Suppressor macrophage treated with lipopolysaccharide for 4 hours (primary cell): ENCODE measurements around the gene KLHL41.
"Not testable (repeated sequence)": the region's sequence is repeated elsewhere in the genome, so short reads cannot be mapped to it uniquely, and the experiment has no call there.

Source experiments
- DNase-seq: peaks from one replicate; pipeline ENCODE4 v3.0.0-alpha.2; 2020

KLHL41 gene

DNA sequence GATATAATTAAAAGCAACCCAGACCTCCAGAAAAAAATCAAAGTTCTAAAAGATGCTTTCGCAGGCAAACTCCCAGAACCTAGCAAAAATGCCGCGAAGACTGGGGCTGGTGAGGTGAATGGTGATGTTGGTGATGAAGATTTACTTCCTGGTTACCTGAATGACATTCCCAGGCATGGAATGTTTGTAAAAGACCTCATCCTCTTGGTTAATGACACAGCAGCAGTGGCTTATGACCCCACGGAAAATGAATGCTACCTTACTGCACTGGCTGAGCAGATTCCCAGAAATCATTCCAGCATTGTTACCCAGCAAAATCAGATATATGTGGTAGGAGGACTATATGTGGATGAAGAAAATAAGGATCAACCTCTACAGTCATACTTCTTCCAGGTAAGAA, 994 bp downstream of the KLHL41 start:
- DNase-seq = no peak

DNA sequence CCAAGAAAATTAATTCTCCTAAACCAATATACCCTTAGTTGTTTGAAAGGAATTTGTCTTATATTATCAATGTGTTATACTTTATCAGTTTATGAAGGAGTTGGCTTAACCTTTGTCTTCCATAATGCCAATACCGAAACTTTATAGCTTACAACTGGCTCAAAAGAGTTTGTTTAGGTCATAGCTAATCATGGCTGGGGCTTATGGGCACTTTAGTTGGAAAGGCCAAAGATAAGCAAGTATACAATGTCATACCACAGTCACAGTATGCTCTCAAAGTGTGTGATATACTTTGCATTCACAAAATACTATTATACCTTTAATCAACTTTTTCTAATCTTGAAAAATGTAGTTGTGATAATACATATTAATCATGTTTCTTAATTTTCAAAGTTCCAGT, 2.3 kb downstream of the KLHL41 start:
- no peak for DNase-seq

DNA sequence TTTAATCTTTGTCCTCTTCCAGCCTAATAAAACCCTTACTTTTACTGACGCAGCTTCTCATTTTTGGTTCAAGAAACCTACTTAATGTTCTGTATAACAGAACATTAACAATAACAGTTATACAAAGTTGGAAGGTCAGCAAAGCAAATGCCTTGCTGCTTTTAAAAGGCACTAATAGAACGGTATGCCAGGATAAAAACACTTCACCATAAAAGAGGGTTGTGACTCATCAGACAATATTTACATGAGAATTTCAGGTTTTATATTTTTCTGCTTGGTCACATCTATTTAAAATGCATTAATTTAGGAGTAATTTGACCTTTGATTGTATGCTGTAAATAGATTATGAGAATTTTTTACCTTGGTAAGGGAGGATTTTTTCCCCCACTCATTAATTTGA, 3.0 kb downstream of the KLHL41 start:
- no peak for DNase-seq

DNA sequence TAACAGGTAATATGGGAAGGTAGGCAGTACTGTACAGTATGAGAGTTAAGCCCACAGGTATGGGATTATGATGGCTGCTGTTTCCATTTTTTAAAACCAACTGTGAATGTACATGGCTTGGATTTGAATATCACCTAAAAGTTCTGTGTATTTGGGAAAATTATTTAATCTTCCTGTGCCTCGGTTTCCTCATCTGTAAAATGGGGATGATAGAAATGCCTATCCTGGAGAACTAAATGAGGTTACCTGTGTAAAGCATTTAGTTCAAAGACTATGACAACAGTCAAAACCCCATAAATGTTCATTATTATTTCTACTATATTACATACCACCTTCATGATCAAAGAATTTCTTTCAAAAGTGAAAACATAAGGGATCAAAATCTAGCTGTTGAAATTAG, 3.6 kb downstream of the KLHL41 start:
- no peak for DNase-seq

DNA sequence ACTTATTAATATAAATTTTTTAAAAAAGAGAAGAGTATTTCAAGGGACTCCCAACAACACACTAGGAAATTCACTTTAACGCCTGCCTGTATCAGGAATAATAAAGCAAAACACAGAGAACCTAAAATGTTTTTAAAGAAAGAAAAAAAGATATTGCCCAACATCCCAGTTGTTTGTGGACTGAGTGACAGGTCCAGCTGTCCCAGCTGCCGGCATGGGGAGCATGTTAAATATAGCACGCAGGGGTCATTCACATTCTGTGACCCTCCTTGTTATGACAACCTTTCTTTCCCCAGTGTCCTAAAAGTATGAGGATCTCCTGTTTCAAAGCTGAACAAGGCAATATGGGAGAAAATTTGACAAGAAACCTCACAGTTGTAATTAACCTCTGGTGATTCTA, 4.4 kb downstream of the KLHL41 start:
- DNase-seq = no peak

DNA sequence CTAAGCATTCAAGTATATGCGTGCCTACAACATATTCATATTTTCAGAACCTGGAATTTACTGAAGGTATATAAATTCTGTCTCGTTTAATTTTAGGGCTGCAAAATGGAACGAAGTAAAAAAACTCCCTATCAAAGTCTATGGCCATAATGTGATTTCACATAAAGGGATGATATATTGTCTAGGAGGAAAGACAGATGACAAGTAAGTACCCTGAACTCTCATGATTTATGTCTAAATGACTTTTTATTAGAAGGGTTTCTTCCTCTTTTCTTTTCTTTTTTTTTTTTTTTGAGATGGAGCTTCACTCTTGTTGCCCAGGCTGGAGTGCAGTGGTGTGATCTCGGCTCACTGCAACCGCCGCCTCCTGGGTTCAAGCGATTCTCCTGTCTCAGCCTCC, 5.3 kb downstream of the KLHL41 start:
- DNase-seq = not testable (repeated sequence)

DNA sequence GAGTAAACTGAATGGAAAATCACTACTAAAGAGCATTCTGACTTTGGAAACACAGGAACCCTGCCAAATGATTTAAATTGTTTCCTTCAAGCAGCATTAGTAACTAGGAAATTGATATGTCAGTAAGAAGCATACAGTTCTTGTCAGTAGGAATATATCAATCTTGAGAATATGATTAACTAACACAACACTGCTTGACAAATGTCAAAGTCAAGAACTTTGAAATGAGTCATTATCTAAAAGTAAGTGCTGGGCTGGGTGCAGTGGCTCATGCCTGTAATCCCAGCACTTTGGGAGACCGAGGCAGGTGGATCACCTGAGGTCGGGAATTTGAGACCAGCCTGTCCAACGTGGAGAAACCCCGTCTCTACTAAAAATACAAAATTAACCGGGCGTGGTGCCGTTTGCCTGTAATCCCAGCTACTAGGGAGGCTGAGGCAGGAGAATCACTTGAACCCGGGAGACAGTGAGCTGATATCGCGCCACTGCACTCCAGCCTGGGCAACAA, 7.0 kb downstream of the KLHL41 start:
- not testable (repeated sequence) for DNase-seq

DNA sequence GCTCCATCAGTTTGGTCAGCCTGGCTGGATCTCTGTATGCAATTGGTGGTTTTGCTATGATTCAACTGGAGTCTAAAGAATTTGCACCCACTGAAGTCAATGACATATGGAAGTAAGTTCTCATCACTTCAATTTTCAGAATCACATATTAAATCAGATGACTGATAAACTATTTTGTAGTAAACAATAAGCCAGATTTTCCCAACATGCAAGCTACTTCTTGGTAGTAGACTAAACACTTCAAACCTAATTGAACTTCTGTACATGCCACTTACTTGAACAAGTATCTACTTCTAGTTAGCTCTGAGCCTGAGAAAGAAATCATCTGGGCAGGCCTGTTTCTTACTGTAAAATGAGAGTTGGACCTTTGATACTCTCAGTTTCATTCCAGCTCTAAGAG, 11.4 kb downstream of the KLHL41 start:
- no peak for DNase-seq

DNA sequence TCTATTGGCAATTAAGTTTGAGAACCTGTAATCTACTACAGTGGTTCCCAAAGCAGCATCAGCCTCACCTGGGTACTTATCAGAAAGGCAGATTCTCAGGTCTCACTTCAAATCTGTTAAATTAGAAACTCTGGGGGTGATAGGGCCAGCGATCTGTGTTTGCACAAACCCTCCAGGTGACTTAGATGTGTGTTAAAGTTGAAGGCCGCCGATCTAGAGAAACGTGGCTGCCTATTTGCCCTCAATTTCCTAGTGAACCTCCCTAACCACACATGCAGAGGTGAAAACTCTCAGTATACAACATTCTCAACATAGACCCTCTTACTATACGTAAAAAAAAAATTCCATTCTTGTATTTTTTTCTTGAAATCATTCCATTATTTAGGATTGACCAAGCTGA, 14.2 kb downstream of the KLHL41 start:
- DNase-seq = no peak

DNA sequence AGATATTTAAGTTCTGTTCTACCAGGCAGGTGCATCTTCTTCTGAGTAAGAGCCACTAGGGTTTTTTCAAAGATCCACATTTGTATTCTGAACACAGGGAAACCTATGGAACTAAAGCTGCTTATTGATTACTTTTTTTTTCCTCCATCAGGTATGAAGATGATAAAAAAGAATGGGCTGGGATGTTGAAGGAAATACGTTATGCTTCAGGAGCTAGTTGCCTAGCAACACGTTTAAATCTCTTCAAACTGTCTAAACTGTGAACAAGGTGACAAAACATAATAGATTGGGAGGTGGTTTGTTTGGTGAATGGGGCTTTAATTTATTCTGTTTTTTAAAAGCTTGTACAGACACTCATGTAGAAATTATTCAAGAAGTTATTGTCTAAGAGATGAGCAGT, 15.9 kb downstream of the KLHL41 start:
- no peak for DNase-seq

DNA sequence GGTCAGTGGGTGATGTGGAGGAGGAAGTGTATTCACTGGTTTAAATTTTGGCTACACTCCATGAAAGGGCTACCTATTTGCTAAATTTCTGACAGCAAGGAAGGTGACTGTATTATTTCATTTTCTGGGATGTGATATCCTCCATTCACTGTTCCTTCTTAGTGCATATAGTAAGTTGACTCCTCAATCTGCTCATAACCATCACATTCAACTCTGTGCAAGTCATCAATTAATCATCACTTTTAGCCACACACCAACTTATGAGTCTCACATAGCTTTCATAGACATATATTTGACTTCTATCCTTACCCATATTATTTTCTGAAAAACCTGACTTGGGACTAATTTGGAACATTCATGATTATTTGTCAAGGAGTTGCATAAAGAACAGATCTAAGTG, 16.9 kb downstream of the KLHL41 start:
- no peak for DNase-seq

DNA sequence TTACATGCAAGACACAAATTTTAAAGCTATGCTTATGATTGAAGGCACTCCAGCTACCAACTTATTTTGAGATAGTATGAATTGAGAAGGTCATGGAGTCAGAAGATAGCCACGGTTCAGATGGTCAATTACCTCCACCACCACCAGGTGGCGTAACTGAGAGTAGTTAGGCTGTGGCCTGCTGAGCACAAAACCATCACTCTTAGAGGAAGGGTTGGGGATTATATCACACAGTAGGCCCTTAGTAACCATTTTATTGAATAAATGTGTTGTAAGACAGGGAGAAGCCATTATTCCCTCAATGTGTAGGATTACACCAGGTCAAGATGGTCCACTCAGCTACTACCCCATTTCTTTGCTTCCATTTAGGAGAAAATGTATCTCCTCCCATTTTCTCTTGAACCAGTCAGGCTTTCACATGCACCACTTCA, 18.8 kb downstream of the KLHL41 start:
- peak; percentile 79 for DNase-seq

DNA sequence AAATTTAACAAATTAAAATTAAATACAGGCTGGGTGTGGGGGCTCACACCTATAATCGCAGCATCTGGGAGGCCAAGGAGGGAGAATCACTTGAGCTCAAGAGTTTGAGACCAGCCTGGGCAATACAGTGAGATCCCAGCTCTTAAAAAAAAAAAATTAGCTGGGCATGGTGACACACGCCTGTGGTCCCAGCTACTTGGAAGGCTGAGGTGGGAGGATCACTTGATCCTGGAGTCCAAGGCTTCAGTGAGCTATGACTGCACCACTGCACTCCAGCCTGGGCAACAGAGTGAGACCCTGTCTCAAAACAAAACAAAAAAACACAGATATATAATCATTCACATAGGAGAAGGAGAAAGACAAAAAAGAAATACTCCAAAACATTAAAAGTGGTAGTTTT, 30.0 kb downstream of the KLHL41 start:
- DNase-seq = not testable (repeated sequence)

DNA sequence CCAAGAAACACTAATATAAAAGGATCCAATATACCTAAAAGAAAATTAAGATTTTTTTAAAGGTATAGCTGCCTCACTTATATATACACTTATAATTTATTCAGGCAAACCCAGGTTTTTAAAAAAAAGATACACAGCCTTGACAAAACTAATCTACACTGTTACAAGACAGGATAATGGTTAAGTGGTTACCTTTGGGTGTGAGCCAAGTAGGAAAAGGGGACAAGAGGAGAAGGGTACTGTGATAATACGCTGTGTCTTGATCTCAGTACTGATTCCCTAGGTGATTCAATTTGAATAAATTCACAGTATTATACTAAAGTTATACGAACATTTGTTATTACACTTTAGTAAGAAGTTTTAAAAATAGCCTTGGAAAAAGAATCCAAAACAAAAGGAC, 30.6 kb downstream of the KLHL41 start:
- DNase-seq = no peak

DNA sequence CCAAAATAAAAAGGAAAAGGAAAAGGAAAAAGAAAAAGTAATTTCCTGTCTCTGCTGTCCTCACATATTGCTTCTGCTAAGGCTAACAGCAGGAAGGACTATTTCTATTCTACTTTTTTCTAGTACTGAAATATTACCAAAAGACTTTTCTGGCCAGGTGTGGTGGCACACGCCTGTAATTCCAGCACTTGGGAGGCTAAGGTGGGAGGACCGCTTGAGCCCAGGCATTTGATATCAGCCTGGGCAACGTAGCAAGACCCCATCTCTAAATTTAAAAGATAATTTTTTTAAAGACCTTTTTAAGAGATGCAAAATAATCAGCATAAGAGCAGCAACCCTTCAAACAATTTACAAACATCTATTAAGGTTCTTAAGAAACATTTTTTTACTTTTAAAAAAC, 32.9 kb downstream of the KLHL41 start:
- no peak for DNase-seq

DNA sequence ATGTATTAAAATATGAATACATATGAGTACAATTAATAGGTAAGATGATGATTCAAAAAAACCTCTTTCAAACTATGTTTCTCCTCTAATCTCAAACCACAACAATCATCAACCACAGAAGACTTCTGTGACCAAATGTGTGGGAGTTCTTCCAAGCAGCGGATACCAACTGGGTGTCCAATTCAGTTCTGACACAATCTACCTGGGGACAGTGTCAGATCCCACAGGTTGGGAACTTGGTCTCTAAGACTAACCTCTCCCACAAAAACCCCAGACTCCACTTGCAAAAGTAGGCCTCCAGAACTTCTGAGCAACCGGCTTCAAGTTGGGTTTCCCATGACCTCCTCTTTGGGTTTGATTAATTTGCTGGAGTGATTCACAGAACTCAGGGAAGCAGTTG, 37.3 kb downstream of the KLHL41 start:
- DNase-seq = no peak

DNA sequence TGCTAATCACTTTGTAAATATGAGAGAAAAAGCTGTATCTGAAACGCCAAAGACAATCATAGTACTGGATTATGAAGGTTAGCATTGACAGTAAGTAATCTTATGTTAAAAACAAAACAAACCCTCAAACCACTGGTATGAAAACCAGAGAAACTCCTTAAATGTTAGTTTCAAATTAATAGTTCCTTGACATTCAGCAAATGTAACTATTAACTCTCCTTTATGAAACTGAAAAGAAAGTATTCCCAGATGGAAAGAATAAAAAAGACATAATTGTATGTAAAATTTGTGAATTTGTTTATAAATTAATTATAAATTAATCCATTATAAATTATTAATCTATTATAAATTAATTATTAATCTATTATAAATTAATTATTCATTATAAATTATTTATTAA, 51.9 kb downstream of the KLHL41 start:
- no peak for DNase-seq

DNA sequence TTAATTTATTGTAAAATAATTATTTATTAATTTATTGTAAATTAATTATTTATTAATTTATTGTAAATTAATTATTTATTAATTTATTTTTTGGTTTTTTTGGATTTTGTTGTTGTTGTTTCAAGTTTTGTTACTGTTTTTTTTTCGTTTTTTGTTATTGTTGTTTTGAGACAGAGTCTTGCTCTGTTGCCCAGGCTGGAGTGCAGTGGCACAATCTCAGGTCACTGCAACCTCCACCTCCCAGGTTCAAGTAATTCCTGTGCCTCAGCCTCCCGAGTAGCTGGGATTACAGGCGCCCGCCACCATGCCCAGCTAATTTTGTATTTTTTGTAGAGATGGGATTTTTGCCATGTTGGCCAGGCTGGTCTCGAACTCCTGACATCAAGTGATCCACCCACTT, 52.6 kb downstream of the KLHL41 start:
- not testable (repeated sequence) for DNase-seq

DNA sequence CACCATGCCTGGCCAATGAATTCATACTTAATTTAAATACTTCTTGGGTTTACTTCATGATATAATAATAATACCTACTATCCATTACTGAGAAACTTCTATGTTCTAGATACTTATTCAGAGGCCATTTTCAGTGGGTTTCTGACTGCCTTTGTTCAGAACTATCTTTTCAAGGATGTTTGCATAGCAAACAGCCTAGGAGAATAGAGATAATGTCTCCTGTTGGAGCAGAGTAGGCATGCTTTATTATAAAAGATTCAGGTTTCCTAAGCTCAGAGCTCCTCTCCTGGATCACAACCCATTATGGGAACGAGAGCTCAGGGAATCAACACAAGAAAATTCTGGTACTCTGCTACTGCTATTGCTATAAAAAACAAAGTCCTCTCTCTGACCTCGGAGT, 53.0 kb downstream of the KLHL41 start:
- DNase-seq = no peak

DNA sequence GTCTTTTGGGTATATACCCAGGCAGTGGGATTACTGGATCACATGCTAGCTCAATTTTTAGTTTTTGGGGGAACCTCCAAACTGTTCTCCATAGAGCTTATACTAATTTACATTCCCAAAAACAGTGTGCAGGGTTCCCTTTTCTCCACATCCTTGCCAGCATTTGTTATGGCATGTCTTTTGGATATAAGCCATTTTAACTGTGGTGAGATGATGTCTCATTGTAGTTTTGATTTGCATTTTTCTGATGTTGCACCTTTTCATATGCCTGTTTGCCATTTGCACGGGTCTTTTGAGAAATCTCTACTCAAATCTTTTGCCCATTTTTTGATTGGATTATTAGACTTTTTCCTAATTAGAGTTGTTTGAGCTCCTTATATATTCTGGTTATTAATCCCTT, 56.2 kb downstream of the KLHL41 start:
- no peak for DNase-seq

DNA sequence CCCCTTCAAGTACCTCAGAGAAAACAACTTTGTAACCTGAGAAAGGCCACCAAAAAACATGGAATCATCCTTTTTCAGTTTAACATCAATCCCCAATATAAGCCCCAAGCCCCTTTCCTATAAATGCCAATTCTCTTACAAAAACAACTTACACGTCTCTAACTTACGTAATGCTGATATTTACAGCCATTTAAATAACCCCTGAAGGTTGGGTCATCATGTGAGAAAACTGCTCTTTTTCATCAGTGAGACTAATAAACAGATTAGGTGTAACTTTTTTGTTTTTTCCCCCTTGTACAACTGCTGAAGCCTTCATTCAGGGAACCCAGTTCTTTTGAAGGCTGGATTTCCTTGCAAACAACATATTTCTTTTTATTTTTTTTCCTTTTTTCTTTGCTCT, 60.4 kb downstream of the KLHL41 start:
- no peak for DNase-seq

DNA sequence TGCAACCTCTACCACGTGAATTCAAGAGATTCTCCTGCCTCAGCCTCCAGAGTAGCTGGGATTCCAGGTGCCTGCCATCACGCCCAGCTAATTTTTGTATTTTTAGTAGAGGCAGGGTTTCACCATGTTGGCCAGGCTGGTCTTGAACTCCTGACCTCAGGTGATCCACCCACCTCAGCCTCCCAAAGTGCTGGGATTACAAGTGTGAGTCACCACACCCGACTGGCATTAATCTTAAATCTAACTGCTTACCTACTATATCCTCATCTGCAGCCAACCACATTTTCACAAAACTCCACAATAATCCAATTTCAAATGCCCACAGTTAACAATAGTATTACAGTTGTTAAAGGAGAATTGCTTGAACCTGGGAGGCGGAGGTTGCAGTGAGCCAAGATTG, 61.2 kb downstream of the KLHL41 start:
- not testable (repeated sequence) for DNase-seq

DNA sequence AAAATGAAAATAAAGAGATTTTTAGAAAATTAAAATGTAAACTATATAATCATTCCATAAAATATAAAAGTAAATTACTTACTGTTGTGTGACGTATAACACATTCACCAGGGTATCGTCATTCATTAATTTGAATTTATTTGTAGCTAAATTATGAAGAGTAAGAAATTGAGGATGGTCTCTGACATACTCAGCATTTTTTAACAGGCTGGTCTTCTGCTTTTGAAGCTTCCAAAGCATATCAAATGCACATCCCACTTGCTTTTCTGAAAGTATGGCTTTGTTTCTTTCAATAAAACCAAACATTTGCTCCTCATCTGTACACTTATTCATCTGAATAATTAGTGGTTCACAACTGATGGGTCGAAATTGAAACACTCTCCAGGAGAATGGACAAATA, 62.1 kb downstream of the KLHL41 start:
- DNase-seq = no peak

DNA sequence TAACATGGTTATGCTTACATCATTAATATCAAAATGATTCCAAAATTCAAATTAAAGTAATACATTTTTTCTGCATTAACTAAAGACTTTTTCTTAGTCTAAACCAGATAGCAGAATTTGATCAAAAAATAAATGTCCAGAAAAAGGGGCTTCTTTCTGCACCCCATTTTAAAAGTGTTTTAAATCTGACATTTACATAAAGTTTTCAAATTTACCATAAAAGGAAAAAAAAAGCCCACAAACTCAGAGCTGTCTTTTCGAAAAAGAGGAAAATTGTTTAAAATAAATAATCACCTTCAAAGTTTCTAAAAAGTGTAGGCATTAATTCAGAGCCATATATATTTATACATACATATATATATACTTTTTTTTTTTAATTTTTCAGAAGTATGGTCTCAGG, 62.7 kb downstream of the KLHL41 start:
- no peak for DNase-seq

DNA sequence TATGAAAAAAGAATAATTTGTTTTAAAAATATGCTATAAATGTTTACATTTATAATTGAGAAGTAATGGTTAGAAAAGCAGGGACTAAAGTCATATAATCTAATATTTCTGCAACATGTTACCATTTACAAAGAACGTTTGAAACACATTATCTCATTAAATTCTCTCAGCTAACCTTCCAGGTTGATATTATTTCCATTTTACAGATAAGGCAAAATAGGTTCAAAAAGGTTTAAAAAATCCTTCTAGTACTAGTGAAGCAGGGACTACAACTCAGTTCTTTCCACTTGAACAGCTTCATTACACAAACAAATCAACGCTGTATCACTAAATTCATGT, 63.3 kb downstream of the KLHL41 start:
- no peak for DNase-seq
